ENCODE measurements around the gene LPCAT3. TPM values are rescaled to one million over a fixed set of nuclear protein-coding genes. Genes with fewer than 3 reads are reported as not detected.
A peak's percentile ranks its signal among the peaks of the same experiment; 100 is the strongest.

The LPCAT3 gene
- polyA plus RNA-seq, 1 experiment = 37.6 TPM

DNA sequence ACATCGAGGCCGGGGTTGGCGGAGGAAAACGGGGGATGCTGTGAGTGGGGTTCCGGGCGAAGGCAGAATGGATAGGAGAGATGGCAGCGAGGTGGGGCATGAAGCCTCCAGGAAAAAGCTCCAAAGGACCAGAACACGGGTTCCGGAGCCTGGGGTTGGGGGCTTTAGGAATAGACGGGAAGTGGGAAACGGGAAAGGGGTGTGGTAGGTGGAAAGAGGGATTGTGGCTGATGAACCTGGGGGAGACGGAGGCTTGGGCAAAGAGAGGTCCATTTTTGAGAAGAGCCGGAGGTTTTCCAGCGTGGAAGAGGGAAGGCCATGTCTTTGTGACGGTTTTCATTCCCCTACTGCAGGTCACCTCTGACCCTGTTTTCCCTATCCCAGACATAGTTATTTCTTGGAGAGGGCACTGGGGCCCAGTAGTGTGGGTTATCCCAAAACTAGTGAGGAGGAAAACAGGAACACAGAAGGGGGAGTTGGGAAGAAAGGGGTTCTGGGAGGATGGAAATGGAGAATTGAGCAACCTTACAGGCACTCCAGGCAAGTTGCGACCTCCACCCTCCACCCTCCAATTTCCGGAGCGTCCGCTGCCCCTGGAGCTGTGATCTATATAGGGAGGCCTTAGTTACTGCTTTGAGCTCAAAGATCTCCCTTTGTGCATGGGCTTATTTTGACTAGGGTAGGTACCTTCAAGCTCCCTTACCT is 89.4 kb downstream of the LPCAT3 start:
- TF ChIP-seq, protein P1, sequence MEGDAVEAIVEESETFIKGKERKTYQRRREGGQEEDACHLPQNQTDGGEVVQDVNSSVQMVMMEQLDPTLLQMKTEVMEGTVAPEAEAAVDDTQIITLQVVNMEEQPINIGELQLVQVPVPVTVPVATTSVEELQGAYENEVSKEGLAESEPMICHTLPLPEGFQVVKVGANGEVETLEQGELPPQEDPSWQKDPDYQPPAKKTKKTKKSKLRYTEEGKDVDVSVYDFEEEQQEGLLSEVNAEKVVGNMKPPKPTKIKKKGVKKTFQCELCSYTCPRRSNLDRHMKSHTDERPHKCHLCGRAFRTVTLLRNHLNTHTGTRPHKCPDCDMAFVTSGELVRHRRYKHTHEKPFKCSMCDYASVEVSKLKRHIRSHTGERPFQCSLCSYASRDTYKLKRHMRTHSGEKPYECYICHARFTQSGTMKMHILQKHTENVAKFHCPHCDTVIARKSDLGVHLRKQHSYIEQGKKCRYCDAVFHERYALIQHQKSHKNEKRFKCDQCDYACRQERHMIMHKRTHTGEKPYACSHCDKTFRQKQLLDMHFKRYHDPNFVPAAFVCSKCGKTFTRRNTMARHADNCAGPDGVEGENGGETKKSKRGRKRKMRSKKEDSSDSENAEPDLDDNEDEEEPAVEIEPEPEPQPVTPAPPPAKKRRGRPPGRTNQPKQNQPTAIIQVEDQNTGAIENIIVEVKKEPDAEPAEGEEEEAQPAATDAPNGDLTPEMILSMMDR (IDR thresholded peaks at IDR 0.05; ENCODE audit: low read depth, low read length) = no peak
- Histone ChIP-seq H3K27me3 (ENCODE audit: control insufficient read depth, insufficient read depth, low read length) (no peaks in the 10 kb centered on the region), H3K4me3 (ENCODE audit: low read depth, low read length) (peak overlapping the region; percentile 68), H3K9me3 (ENCODE audit: control insufficient read depth, insufficient read depth, low read length) (no peaks in the 10 kb centered on the region), H3K27ac (ENCODE audit: low read depth, low read length) (no peak overlapping the region)
- CTCF ChIA-PET = interaction anchor here (0.7 to 1.5 kb wide), 3 partner anchors 9 to 38 kb away, joined by 3 to 6 read pairs (median 4); no protein-coding TSS in a partner anchor
- POLR2A ChIA-PET = interaction anchor here (1.7 to 2.0 kb wide), 2 partner anchors 9 to 15 kb away, joined by 4 to 7 read pairs; partner anchors contain the start of genes C12orf57 and RNU7-1
- no peak for DNase-seq (ENCODE audit: low read depth, low spot score)

DNA sequence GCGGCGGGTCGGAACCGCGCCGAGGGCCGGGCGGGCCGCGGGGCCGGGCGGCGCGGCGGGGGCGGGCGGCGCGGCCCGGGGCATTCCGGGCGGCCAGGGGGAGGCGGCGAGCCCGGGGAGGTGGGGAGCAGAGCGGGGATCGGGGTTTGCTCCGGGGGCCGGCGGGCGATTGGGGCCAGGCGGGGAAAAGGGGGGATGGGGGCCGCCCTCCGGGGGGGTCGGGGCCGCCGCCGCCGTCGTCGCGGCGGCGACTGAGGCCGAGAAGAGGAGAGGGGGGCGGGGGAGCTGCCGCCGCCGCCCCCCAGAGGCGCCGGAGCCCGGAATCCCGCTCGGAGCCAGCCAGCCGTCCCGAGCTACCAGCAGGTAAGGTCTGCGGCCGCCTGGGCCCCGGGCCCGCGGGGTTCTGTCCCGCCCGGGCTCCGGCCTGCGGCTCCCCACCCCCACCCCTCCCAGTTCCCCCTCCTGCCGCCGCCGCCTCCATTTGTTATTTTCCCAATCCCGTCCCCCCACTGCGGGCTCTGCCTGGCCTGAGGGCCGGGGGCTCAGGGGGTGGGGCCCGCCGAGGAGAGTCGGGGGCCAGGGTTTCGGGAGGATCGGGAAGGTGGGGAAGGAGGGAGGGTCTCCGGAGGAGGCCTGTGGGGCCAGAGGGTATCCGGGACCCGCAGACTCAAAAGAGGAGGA is 90.1 kb downstream of the LPCAT3 start:
- ChIA-PET POLR2A (interaction anchor here (1.7 to 2.0 kb wide), 2 partner anchors 10 to 16 kb away, joined by 7 to 16 read pairs; partner anchors contain the start of genes C12orf57 and RNU7-1), CTCF (interaction anchor here (0.7 to 1.5 kb wide), 2 partner anchors 10 to 56 kb away, joined by 3 to 6 read pairs; no protein-coding TSS in a partner anchor)
- no peak for DNase-seq (ENCODE audit: low read depth, low spot score)
- TF ChIP-seq, protein P1 (IDR thresholded peaks at IDR 0.05; ENCODE audit: low read depth, low read length) = no peak
- Histone ChIP-seq H3K27ac (ENCODE audit: low read depth, low read length) (no peak overlapping the region), H3K27me3 (ENCODE audit: control insufficient read depth, insufficient read depth, low read length) (no peaks in the 10 kb centered on the region), H3K4me3 (ENCODE audit: low read depth, low read length) (peak overlapping the region; percentile 68), H3K9me3 (ENCODE audit: control insufficient read depth, insufficient read depth, low read length) (no peaks in the 10 kb centered on the region)

DNA sequence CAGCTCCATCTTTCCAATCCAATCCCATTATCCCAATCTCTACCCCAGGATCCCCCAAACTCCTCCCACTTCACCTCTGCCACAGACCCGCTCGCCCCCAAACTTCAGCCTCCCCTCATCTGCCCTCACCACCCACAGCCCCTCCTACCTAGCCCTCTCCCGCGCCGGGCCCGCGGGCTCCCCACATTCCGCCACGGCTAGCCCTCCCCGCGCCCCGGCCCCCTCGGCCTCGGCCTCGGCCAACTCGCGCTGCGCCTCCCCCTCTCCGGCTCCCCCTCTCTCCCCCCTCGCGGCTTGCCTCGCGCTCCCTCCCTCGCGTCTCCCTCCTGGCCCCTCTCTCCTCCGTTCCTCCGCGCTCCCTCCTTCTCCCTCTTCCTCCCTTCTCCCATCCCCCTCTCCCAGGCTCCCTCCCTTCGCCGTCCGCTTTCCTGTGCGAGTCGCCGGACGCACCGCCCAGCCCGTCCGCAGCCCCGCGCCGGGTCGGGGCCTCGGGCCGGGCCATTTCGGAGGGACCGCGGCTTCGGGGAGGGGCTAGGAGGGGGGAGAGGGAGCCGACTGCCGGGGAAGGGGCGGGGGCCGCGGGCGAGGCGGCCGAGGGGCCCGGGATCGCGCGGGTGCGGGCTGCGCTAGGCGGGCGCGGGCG is 90.8 kb downstream of the LPCAT3 start, which contains the start of gene ATN1:
Gene ATN1 (plus strand): TSS at position 581 of the 643 bp plus-strand sequence. CDS start 6,043 bp downstream, outside the sequence.
- Histone ChIP-seq H3K4me3 (ENCODE audit: low read depth, low read length) (peak within 1 kb of the TSS; percentile 68), H3K9me3 (ENCODE audit: control insufficient read depth, insufficient read depth, low read length) (no peaks in the 10 kb centered on the region), H3K27me3 (ENCODE audit: control insufficient read depth, insufficient read depth, low read length) (no peaks in the 10 kb centered on the region), H3K27ac (ENCODE audit: low read depth, low read length) (peak within 1 kb of the TSS; percentile 90)
- TF ChIP-seq, protein P1 (IDR thresholded peaks at IDR 0.05; ENCODE audit: low read depth, low read length) = no peak
- CTCF ChIA-PET = interaction anchor here (0.6 to 3.9 kb wide), 7 partner anchors 11 to 1155 kb away, joined by 3 to 49 read pairs (median 8); partner anchors contain the start of genes NECAP1 and SPSB2
- peak; percentile 47 for DNase-seq (ENCODE audit: low read depth, low spot score)
- POLR2A ChIA-PET = interaction anchor here (0.7 to 3.0 kb wide), 7 partner anchors 10 to 58 kb away, joined by 4 to 21 read pairs (median 7); partner anchors contain the start of genes C12orf57, RNU7-1 and SPSB2

Small RNA genes within 50 kb of the gene (small RNA-seq; reads per million reads assigned to genes)
- gene AC006512.1 (ENCODE audit: insufficient read length, low read depth) (not detected), gene MIR141 (ENCODE audit: insufficient read length, low read depth) (42.2 reads per million, percentile 84 among the genes with 10 or more reads in this experiment), gene MIR200C (ENCODE audit: insufficient read length, low read depth) (4.6 reads per million, percentile 46 among the genes with 10 or more reads in this experiment), gene RNU7-1 (ENCODE audit: insufficient read length, low read depth) (not detected), gene SCARNA12 (ENCODE audit: insufficient read length, low read depth) (not detected)

Other genes with a start within 250 kb of the LPCAT3 start
- 0.11 and 0.33 TPM in 2 replicates for gene LAG3, start 246.0 kb downstream of the LPCAT3 start, polyA plus RNA-seq (2011; rRNA removed)
- gene CD4, start 228.9 kb downstream of the LPCAT3 start, polyA plus RNA-seq (2011; rRNA removed) = 24.8 and 24.9 TPM in 2 replicates
- 5.2 and 7.6 TPM in 2 replicates for gene GPR162, start 196.7 kb downstream of the LPCAT3 start, polyA plus RNA-seq (2011; rRNA removed)
- gene P3H3, start 190.1 kb downstream of the LPCAT3 start, polyA plus RNA-seq (2011; rRNA removed) = 45.5 and 65.3 TPM in 2 replicates
- 3.4 and 3.6 TPM in 2 replicates for gene GNB3, start 177.6 kb downstream of the LPCAT3 start, polyA plus RNA-seq (2011; rRNA removed)
- 11.6 and 12.5 TPM in 2 replicates for gene CDCA3, start 167.2 kb downstream of the LPCAT3 start, polyA plus RNA-seq (2011; rRNA removed)
- gene USP5, start 166.3 kb downstream of the LPCAT3 start, polyA plus RNA-seq (2011; rRNA removed) = 47.1 and 54.8 TPM in 2 replicates
- gene TPI1, start 150.9 kb downstream of the LPCAT3 start, polyA plus RNA-seq (2011; rRNA removed) = 1,246 and 1,347 TPM in 2 replicates
- 2.6 and 3.7 TPM in 2 replicates for gene SPSB2, start 145.2 kb downstream of the LPCAT3 start, polyA plus RNA-seq (2011; rRNA removed)
- 10.4 and 10.6 TPM in 2 replicates for gene LRRC23, start 113.7 kb downstream of the LPCAT3 start, polyA plus RNA-seq (2011; rRNA removed)
- gene ENO2, start 103.9 kb downstream of the LPCAT3 start, polyA plus RNA-seq (2011; rRNA removed) = 25.4 and 27.5 TPM in 2 replicates
- 11.2 and 21.4 TPM in 2 replicates for gene ATN1, start 90.5 kb downstream of the LPCAT3 start, polyA plus RNA-seq (2011; rRNA removed)
- gene RNU7-1, start 74.7 kb downstream of the LPCAT3 start, polyA plus RNA-seq (2011; rRNA removed) = not detected in 2 replicates
- gene C12orf57, start 74.5 kb downstream of the LPCAT3 start, polyA plus RNA-seq (2011; rRNA removed) = 359 and 425 TPM in 2 replicates
- gene PTPN6, start 67.1 kb downstream of the LPCAT3 start, polyA plus RNA-seq (2011; rRNA removed) = 0.07 and 0.10 TPM in 2 replicates
- 242 and 255 TPM in 2 replicates for gene PHB2, start 47.8 kb downstream of the LPCAT3 start, polyA plus RNA-seq (2011; rRNA removed)
- gene EMG1, start 47.6 kb downstream of the LPCAT3 start, polyA plus RNA-seq (2011; rRNA removed) = 46.1 and 47.8 TPM in 2 replicates
- 406 and 458 TPM in 2 replicates for gene C1S, start 42.2 kb upstream of the LPCAT3 start, polyA plus RNA-seq (2011; rRNA removed)
- 617 and 795 TPM in 2 replicates for gene C1R, start 74.0 kb upstream of the LPCAT3 start, polyA plus RNA-seq (2011; rRNA removed)
- gene C1RL, start 90.7 kb upstream of the LPCAT3 start, polyA plus RNA-seq (2011; rRNA removed) = 45.3 and 58.7 TPM in 2 replicates
- 0.25 and 0.36 TPM in 2 replicates for gene RBP5, start 110.4 kb upstream of the LPCAT3 start, polyA plus RNA-seq (2011; rRNA removed)
- gene CLSTN3, start 111.9 kb upstream of the LPCAT3 start, polyA plus RNA-seq (2011; rRNA removed) = 22.3 and 25.3 TPM in 2 replicates
- gene PEX5, start 171.2 kb upstream of the LPCAT3 start, polyA plus RNA-seq (2011; rRNA removed) = 13.8 and 15.5 TPM in 2 replicates

Measured in AG04450 (cell line).